Measurements from ENCODE around the gene MCOLN1.
A peak's percentile ranks its signal among the peaks of the same experiment; 100 is the strongest.

The MCOLN1 gene

GRCh38 chr19:7522072-7522922, at the start of gene MCOLN1:
Gene MCOLN1 (plus strand): TSS chr19:7522624. CDS start chr19:7522751, 127 bp downstream.
- DNase-seq, result peak; percentile 97

GRCh38 chr19:7475665-7476064, 46.8 kb upstream of the MCOLN1 start:
- no peak for DNase-seq

- DNase-seq, result no peak
These were observed 46.2 kb upstream of the MCOLN1 start for GRCh38 chr19:7476241-7476640.

GRCh38 chr19:7476777-7477494, 45.5 kb upstream of the MCOLN1 start:
- DNase-seq, result no peak

GRCh38 chr19:7477758-7478157, 44.7 kb upstream of the MCOLN1 start:
- DNase-seq, result no peak

- DNase-seq, result no peak
These were observed 44.1 kb upstream of the MCOLN1 start for GRCh38 chr19:7478173-7478842.

GRCh38 chr19:7478843-7479227, 43.6 kb upstream of the MCOLN1 start:
- no peak for DNase-seq

GRCh38 chr19:7480222-7480969, 42.0 kb upstream of the MCOLN1 start:
- DNase-seq, result no peak

- no peak for DNase-seq
These were observed 41.5 kb upstream of the MCOLN1 start for GRCh38 chr19:7480970-7481255.

- DNase-seq, result peak; percentile 66
These were observed 39.6 kb upstream of the MCOLN1 start for GRCh38 chr19:7482584-7483439.

- DNase-seq, result no peak
These were observed 38.7 kb upstream of the MCOLN1 start for GRCh38 chr19:7483720-7484201.

GRCh38 chr19:7486923-7487322, 35.5 kb upstream of the MCOLN1 start:
- DNase-seq, result no peak

- DNase-seq, result peak; percentile 75
These were observed 33.6 kb upstream of the MCOLN1 start, which contains the start of gene PEX11G for GRCh38 chr19:7488736-7489353. Gene PEX11G (minus strand): TSS chr19:7489035. CDS start chr19:7489010, 25 bp downstream.

GRCh38 chr19:7489609-7490044, 32.8 kb upstream of the MCOLN1 start:
- DNase-seq, result no peak

- no peak for DNase-seq
These were observed 30.3 kb upstream of the MCOLN1 start for GRCh38 chr19:7492142-7492541.

- DNase-seq, result no peak
These were observed 29.9 kb upstream of the MCOLN1 start for GRCh38 chr19:7492558-7492957.

GRCh38 chr19:7494416-7495098, 27.9 kb upstream of the MCOLN1 start:
- no peak for DNase-seq

- no peak for DNase-seq
These were observed 25.1 kb upstream of the MCOLN1 start for GRCh38 chr19:7497292-7497691.

GRCh38 chr19:7500811-7501450, 21.5 kb upstream of the MCOLN1 start:
- peak; percentile 87 for DNase-seq

- no peak for DNase-seq
These were observed 19.9 kb upstream of the MCOLN1 start for GRCh38 chr19:7502552-7502951.

Data from NCI-H2171 (cell line).